Type B pancreatic cell (in vitro differentiated cells): ENCODE results near the gene ACTR1A. TPM values are rescaled to one million over a fixed set of nuclear protein-coding genes. Genes with fewer than 3 reads are reported as not detected.
"Not testable (repeated sequence)": the region's sequence is repeated elsewhere in the genome, so short reads cannot be mapped to it uniquely, and the experiment has no call there.

Experiments used
- DNase-seq: peaks from one replicate; pipeline ENCODE4 v3.0.0; 2021; ENCODE audit warnings: mixed read lengths; ENCODE audit not compliant: unreplicated experiment; ENCODE audit errors: extremely low spot score
- H3K27ac Mint-ChIP-seq: 2 replicates; pipeline ENCODE4 v1.8.0; 2021; ENCODE audit warnings: mild to moderate bottlenecking, mixed read lengths
- H3K27me3 Mint-ChIP-seq: 2 replicates; pipeline ENCODE4 v1.8.0; 2021; ENCODE audit warnings: mixed read lengths
- H3K36me3 Mint-ChIP-seq: 2 replicates; pipeline ENCODE4 v1.8.0; 2021; ENCODE audit warnings: mixed read lengths
- H3K4me1 Mint-ChIP-seq: one replicate; pipeline ENCODE4 v1.8.0; 2021; ENCODE audit warnings: mixed read lengths; ENCODE audit not compliant: unreplicated experiment
- H3K4me3 Mint-ChIP-seq: 2 replicates; pipeline ENCODE4 v1.8.0; 2021; ENCODE audit warnings: mild to moderate bottlenecking, mixed read lengths
- H3K9me3 Mint-ChIP-seq: 2 replicates; pipeline ENCODE4 v1.8.0; 2021; ENCODE audit warnings: mixed read lengths
- total RNA-seq: library from RNA; stranded (reverse); gene quantifications from 2 replicates; pipeline ENCODE4 v1.2.1, GENCODE V29; 2021; ENCODE audit warnings: low replicate concordance
- TF ChIP-seq, protein P1 (sequence below): fragments of 200-600 bp; sonication (generic); conservative IDR thresholded peaks from 2 replicates; pipeline ENCODE4 v1.5.0; 2021; ENCODE audit warnings: antibody characterized with exemption, mild to moderate bottlenecking

Gene ACTR1A
- total RNA-seq, 1 donor from 2014 or later: 95.4 TPM

DNA sequence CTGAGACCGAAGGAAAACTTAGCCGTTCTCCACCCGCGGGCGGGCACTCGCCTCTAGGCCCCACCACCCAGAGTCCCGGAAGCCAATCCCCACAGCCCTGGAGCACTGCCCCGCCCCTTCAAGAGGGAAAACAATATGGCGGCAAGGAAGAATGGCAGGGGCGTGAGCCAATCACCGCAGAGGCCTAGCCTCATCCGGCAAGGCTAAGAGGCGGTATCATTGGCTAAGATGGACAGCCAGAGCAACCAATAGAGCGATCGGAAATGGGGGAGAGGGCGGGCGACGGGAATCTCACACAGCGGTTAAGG, 529 bp downstream of the ACTR1A start:
- Mint-ChIP-seq H3K9me3 (no peaks in the 10 kb centered on the region), H3K4me1 (peaks cover 25% of the 10 kb centered on the region), H3K27ac (no peak overlapping the region), H3K27me3 (no peaks in the 10 kb centered on the region), H3K36me3 (peaks cover under 1% of the 10 kb centered on the region), H3K4me3 (no peak overlapping the region)
- DNase-seq: peak; percentile 98
- TF ChIP-seq, protein P1, sequence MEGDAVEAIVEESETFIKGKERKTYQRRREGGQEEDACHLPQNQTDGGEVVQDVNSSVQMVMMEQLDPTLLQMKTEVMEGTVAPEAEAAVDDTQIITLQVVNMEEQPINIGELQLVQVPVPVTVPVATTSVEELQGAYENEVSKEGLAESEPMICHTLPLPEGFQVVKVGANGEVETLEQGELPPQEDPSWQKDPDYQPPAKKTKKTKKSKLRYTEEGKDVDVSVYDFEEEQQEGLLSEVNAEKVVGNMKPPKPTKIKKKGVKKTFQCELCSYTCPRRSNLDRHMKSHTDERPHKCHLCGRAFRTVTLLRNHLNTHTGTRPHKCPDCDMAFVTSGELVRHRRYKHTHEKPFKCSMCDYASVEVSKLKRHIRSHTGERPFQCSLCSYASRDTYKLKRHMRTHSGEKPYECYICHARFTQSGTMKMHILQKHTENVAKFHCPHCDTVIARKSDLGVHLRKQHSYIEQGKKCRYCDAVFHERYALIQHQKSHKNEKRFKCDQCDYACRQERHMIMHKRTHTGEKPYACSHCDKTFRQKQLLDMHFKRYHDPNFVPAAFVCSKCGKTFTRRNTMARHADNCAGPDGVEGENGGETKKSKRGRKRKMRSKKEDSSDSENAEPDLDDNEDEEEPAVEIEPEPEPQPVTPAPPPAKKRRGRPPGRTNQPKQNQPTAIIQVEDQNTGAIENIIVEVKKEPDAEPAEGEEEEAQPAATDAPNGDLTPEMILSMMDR: no peak

DNA sequence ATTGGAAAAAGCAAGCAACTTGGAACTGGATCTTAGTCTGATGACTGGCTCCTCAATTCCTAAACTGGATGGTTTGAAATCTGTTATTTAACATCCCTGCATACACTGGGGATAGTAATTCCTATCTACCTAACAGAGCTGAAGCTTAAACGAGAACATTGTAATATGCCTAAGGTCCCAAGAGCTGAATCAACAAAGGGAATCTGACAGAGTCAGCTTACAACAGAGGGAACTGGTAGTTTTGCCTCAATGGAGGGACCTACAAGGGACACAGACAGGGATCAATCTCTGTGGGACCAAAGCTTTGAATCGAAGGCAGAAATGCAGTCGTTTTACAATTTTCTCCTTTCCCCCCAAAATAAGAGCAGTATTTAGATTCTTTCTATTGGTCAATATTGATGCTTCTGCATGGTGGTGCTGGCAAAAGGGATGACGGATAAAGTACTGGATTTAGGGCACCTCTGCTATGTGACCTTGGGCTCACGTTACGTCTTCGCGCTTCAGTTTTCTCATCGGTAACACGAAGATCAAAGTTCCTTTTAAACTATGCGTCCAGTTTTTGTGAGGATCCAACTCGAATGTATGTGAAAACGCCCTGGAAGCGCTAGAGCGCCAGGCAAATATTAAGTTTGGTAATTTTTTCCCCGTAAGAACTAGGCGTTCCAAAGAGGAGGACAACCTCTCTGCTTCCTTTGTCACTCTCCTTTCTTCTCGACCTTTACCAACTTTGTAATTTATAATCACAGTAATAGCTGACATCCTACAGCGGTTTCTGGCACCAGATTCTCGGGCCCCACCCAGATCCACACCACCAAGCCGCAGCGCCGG, 1.1 kb downstream of the ACTR1A start:
- TF ChIP-seq, protein P1: no peak
- no peaks in the 10 kb centered on the region for H3K9me3 Mint-ChIP-seq
- no peaks in the 10 kb centered on the region for H3K27me3 Mint-ChIP-seq
- no peak overlapping the region for H3K4me3 Mint-ChIP-seq
- no peak for DNase-seq
- H3K36me3 Mint-ChIP-seq: no peaks in the 10 kb centered on the region
- H3K27ac Mint-ChIP-seq: no peak overlapping the region
- H3K4me1 Mint-ChIP-seq: peaks cover 22% of the 10 kb centered on the region

DNA sequence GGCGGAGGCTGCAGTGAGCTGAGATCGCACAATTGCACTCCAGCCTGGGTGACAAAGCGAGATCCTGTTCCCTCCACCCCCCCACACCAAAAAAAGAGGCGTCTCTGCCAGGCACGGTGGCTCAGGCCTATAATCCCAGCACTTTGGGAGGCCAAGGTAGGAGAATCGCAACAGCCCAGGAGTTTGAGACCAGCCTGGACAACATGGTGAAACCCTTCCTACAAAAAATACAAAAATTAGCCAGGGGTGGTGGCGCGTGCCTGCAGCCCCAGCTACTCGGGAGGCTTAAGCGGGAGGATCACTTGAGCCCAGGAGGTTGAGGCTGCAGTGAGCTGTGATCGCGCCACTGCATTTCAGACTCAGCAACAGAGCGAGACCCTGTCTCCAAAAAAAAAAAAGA, 1.8 kb downstream of the ACTR1A start:
- DNase-seq, H3K9me3 Mint-ChIP-seq, H3K4me3 Mint-ChIP-seq, H3K36me3 Mint-ChIP-seq, H3K27ac Mint-ChIP-seq, H3K27me3 Mint-ChIP-seq: not testable (repeated sequence)
- H3K4me1 Mint-ChIP-seq: peaks cover 19% of the 10 kb centered on the region

DNA sequence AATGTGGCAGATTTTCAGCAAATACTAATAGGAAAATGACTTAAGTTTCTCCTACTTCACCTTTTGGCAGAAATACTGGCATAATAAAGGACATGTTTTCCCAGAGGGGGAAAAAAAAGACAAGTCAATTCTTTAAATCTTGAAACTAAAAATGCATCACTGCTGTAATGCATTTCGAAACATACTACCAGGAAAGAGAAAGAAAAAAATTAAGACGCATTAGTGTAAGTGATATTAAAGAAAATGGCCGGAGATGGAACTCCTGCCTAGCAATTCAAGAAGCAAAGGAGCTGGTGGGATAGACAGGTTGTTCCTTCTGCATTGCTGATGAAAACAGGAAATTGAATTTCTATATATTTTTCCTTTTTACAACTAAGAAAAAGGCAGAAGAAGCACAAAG, 3.2 kb downstream of the ACTR1A start:
- Mint-ChIP-seq H3K9me3 (no peaks in the 10 kb centered on the region), H3K36me3 (no peaks in the 10 kb centered on the region), H3K27me3 (no peaks in the 10 kb centered on the region), H3K4me1 (peaks cover 10% of the 10 kb centered on the region), H3K27ac (no peak overlapping the region), H3K4me3 (peak overlapping the region; percentile 13)
- TF ChIP-seq, protein P1: no peak
- no peak for DNase-seq

DNA sequence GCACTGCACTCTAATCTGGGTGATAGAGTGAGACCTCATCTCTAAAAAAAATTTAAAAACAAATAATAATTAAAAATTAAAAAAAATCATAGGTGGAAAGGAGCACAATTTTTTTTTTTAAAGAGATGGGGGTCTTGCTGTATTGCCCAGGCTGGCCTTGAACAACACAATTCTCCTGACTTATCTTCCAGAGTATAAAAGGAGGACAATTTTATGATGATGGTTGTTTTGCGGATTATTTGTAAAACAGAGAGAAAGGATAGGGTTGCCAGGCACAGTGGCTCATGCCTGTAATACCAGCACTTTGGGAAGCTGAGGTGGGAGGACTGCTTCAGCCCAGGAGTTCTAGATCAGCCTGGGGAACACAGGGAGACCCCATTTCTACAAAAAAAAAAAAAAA, 5.0 kb downstream of the ACTR1A start:
- H3K27ac Mint-ChIP-seq: no peak overlapping the region
- no peaks in the 10 kb centered on the region for H3K27me3 Mint-ChIP-seq
- DNase-seq: no peak
- H3K4me3 Mint-ChIP-seq: no peak overlapping the region
- H3K9me3 Mint-ChIP-seq: no peaks in the 10 kb centered on the region
- H3K4me1 Mint-ChIP-seq: peaks cover 19% of the 10 kb centered on the region
- TF ChIP-seq, protein P1: no peak
- no peaks in the 10 kb centered on the region for H3K36me3 Mint-ChIP-seq

DNA sequence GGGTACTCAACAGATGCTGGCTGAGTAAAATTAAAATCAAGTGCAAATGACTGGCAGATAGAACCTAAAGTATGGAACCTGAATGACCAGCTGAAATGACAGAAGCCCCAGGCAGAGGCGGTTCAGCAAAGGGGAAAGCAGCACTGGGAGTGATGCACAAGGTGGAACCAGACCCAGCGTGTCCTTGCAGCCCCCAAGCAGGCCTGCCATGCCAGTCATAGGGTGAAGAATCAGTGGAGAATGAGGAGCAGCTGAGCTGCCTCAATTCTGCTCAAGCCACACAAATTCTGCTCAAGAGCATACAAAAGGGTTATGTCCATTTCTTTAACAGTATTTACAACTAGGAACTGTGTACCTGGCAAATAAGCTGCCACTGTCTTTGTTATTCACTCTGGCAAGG, 8.7 kb downstream of the ACTR1A start:
- peaks cover 9% of the 10 kb centered on the region for H3K4me1 Mint-ChIP-seq
- H3K36me3 Mint-ChIP-seq: peaks cover 3% of the 10 kb centered on the region
- H3K27me3 Mint-ChIP-seq: no peaks in the 10 kb centered on the region
- DNase-seq: no peak
- H3K9me3 Mint-ChIP-seq: no peaks in the 10 kb centered on the region
- no peak overlapping the region for H3K4me3 Mint-ChIP-seq
- TF ChIP-seq, protein P1: no peak
- peak overlapping the region; percentile 27 for H3K27ac Mint-ChIP-seq
